H1 (cell line): ENCODE measurements around the gene EML5. TPM values are rescaled to one million over a fixed set of nuclear protein-coding genes. Genes with fewer than 3 reads are reported as not detected.

Experiments
- JUND ChIP-seq: IDR thresholded peaks from 2 replicates; pipeline ENCODE4 v1.6.1; 2011; ENCODE audit warnings: mild to moderate bottlenecking, improper control_type of control experiment, low read length
- polyA plus RNA-seq, 7 experiments: library from polyadenylated mRNA; depleted of rRNA in 3 of 7; stranded (reverse) in 5 of 7; unstranded in 2 of 7; fragments of >200 nt in 5 of 7; fragments of 200-250 nt in 2 of 7; gene quantifications; 1 replicate in 5 of 7; 2 replicates in 1 of 7; 4 replicates in 1 of 7; pipeline versions ENCODE4 v1.2.1 to v1.2.3, GENCODE V29; 2011 to 2013; ENCODE audit warnings: missing spikeins in 2 of 7, mixed read lengths in 2 of 7
- total RNA-seq: library from RNA; stranded (reverse); fragmentation: NEBNext Ultra II Directional; extraction: Animal tissue kit (Norgen Biotek cat#: 25700); gene quantifications from 2 replicates; pipeline ENCODE4 v1.2.1, GENCODE V29; 2021

The EML5 gene
- total and polyA plus RNA-seq, 2 of the 8 experiments (the other 6 are each of a cell fraction or from before 2014, with no cell fraction given) = 0.39 to 0.88 TPM

DNA sequence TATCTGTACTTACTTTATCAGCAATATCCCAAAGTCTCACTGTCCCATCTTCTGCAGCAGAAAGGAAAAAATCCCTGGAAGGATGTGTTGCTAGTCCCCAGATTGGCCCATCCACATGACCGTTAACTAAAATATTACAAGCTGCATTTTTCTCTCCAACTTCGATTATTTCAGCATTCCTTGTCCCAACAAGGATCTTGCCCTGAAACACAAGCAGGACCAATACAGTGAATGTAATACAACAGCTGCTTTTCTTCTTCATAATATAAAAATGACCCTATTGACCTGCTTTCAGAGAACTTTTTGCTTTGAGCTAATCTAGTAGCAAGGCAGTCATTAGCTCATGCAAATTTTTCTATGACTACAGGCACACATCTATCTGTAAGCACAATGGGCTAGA is 171.7 kb downstream of the EML5 start (continued):
- no peak for TF ChIP-seq JUND
